Neuron (in vitro differentiated cells): ENCODE measurements around the gene CCNYL1.
"Not testable (repeated sequence)": the region's sequence is repeated elsewhere in the genome, so short reads cannot be mapped to it uniquely, and the experiment has no call there.

Experiments
- H2AFZ ChIP-seq: one replicate; pipeline ENCODE4 v1.6.1; 2013; ENCODE audit warnings: low read depth, mild to moderate bottlenecking, inconsistent platforms, low read length, moderate library complexity
- H3K27me3 ChIP-seq: one replicate; pipeline ENCODE4 v1.6.1; 2013; ENCODE audit warnings: low read length; ENCODE audit not compliant: insufficient read depth
- H3K36me3 ChIP-seq: one replicate; pipeline ENCODE4 v1.6.1; 2013; ENCODE audit warnings: low read length; ENCODE audit not compliant: insufficient read depth
- H3K4me1 ChIP-seq: one replicate; pipeline ENCODE4 v1.6.1; 2013; ENCODE audit warnings: low read length; ENCODE audit not compliant: insufficient read depth
- H3K4me3 ChIP-seq: 2 replicates; pipeline ENCODE4 v1.5.1; 2013; ENCODE audit warnings: mild to moderate bottlenecking, low read length, moderate library complexity
- H3K9me3 ChIP-seq: one replicate; pipeline ENCODE4 v1.6.1; 2013; ENCODE audit warnings: low read length

CCNYL1 gene

GRCh38 chr2:207733597-207734240 lies 22.3 kb downstream of the CCNYL1 start:
- Histone ChIP-seq H2AFZ (no peak overlapping the region), H3K4me3 (no peak overlapping the region), H3K36me3 (peaks cover 14% of the 10 kb centered on the region), H3K9me3 (no peaks in the 10 kb centered on the region), H3K27me3 (no peaks in the 10 kb centered on the region), H3K4me1 (no peaks in the 10 kb centered on the region)

GRCh38 chr2:207734264-207734635 lies 22.8 kb downstream of the CCNYL1 start:
- no peak overlapping the region for H2AFZ ChIP-seq
- peaks cover 14% of the 10 kb centered on the region for H3K36me3 ChIP-seq
- no peak overlapping the region for H3K4me3 ChIP-seq
- no peaks in the 10 kb centered on the region for H3K9me3 ChIP-seq
- no peaks in the 10 kb centered on the region for H3K27me3 ChIP-seq
- no peaks in the 10 kb centered on the region for H3K4me1 ChIP-seq

- Histone ChIP-seq H3K36me3 (peaks cover 13% of the 10 kb centered on the region), H3K27me3 (no peaks in the 10 kb centered on the region), H3K4me3 (no peak overlapping the region), H3K4me1 (no peaks in the 10 kb centered on the region), H2AFZ (no peak overlapping the region), H3K9me3 (no peaks in the 10 kb centered on the region)
Observed at GRCh38 chr2:207734636-207735512, 23.4 kb downstream of the CCNYL1 start.

GRCh38 chr2:207735513-207735859 lies 24.0 kb downstream of the CCNYL1 start:
- not testable (repeated sequence) for H3K27me3 ChIP-seq, H2AFZ ChIP-seq, H3K4me3 ChIP-seq, H3K4me1 ChIP-seq, H3K9me3 ChIP-seq
- H3K36me3 ChIP-seq, result peaks cover 12% of the 10 kb centered on the region

GRCh38 chr2:207743514-207743913 lies 32.1 kb downstream of the CCNYL1 start:
- no peak overlapping the region for H3K4me3 ChIP-seq
- H3K36me3 ChIP-seq, result peaks cover 23% of the 10 kb centered on the region
- no peaks in the 10 kb centered on the region for H3K9me3 ChIP-seq
- H2AFZ ChIP-seq, result no peak overlapping the region
- no peaks in the 10 kb centered on the region for H3K27me3 ChIP-seq
- H3K4me1 ChIP-seq, result no peaks in the 10 kb centered on the region

GRCh38 chr2:207744050-207744449 lies 32.6 kb downstream of the CCNYL1 start:
- Histone ChIP-seq H3K4me3 (no peak overlapping the region), H3K9me3 (no peaks in the 10 kb centered on the region), H3K27me3 (no peaks in the 10 kb centered on the region), H3K4me1 (no peaks in the 10 kb centered on the region), H2AFZ (no peak overlapping the region), H3K36me3 (peaks cover 23% of the 10 kb centered on the region)

- Histone ChIP-seq H3K36me3 (peaks cover 23% of the 10 kb centered on the region), H3K27me3 (no peaks in the 10 kb centered on the region), H3K9me3 (no peaks in the 10 kb centered on the region), H2AFZ (no peak overlapping the region), H3K4me1 (no peaks in the 10 kb centered on the region), H3K4me3 (no peak overlapping the region)
Observed at GRCh38 chr2:207744451-207744850, 33.0 kb downstream of the CCNYL1 start.

- peaks cover 18% of the 10 kb centered on the region for H3K36me3 ChIP-seq
- no peaks in the 10 kb centered on the region for H3K9me3 ChIP-seq
- no peaks in the 10 kb centered on the region for H3K27me3 ChIP-seq
- H3K4me1 ChIP-seq, result peaks cover 16% of the 10 kb centered on the region
- no peak overlapping the region for H2AFZ ChIP-seq
- no peak overlapping the region for H3K4me3 ChIP-seq
Observed at GRCh38 chr2:207746131-207746530, 34.7 kb downstream of the CCNYL1 start.

GRCh38 chr2:207747653-207748560 lies 36.5 kb downstream of the CCNYL1 start:
- Histone ChIP-seq H2AFZ (no peak overlapping the region), H3K4me1 (peaks cover 16% of the 10 kb centered on the region), H3K36me3 (peaks cover 13% of the 10 kb centered on the region), H3K4me3 (no peak overlapping the region), H3K27me3 (no peaks in the 10 kb centered on the region), H3K9me3 (no peaks in the 10 kb centered on the region)

- Histone ChIP-seq H3K4me1 (peaks cover 16% of the 10 kb centered on the region), H3K4me3 (no peak overlapping the region), H3K27me3 (no peaks in the 10 kb centered on the region), H2AFZ (no peak overlapping the region), H3K36me3 (peaks cover 8% of the 10 kb centered on the region), H3K9me3 (no peaks in the 10 kb centered on the region)
Observed at GRCh38 chr2:207748993-207749392, 37.6 kb downstream of the CCNYL1 start.

- Histone ChIP-seq H3K4me1 (peaks cover 16% of the 10 kb centered on the region), H3K27me3 (no peaks in the 10 kb centered on the region), H3K36me3 (peaks cover 10% of the 10 kb centered on the region), H2AFZ (no peak overlapping the region), H3K4me3 (no peak overlapping the region), H3K9me3 (no peaks in the 10 kb centered on the region)
Observed at GRCh38 chr2:207749873-207750272, 38.4 kb downstream of the CCNYL1 start.

- no peaks in the 10 kb centered on the region for H3K27me3 ChIP-seq
Observed at GRCh38 chr2:207750345-207750744, 38.9 kb downstream of the CCNYL1 start.

GRCh38 chr2:207750876-207751275 lies 39.4 kb downstream of the CCNYL1 start:
- peaks cover 16% of the 10 kb centered on the region for H3K4me1 ChIP-seq
- H3K4me3 ChIP-seq, result no peak overlapping the region
- H3K27me3 ChIP-seq, result no peaks in the 10 kb centered on the region
- H3K36me3 ChIP-seq, result peaks cover 12% of the 10 kb centered on the region
- no peak overlapping the region for H2AFZ ChIP-seq
- no peaks in the 10 kb centered on the region for H3K9me3 ChIP-seq

More at GRCh38 chr2:207750345-207750744, 38.9 kb downstream of the CCNYL1 start:
- Histone ChIP-seq H3K36me3 (peaks cover 10% of the 10 kb centered on the region), H2AFZ (no peak overlapping the region), H3K4me1 (peaks cover 16% of the 10 kb centered on the region), H3K9me3 (no peaks in the 10 kb centered on the region), H3K4me3 (no peak overlapping the region)
